ENCODE measurements around the gene SLC33A1.
A peak's percentile ranks its signal among the peaks of the same experiment; 100 is the strongest.

The SLC33A1 gene

GRCh38 chr3:155805802-155806618, 48.2 kb downstream of the SLC33A1 start, which contains the start of gene C3orf33:
TSS of gene C3orf33 (minus strand) at chr3:155806278. CDS start at chr3:155806252, 26 bp downstream.
- no peak for TF ChIP-seq BHLHE40 (IDR thresholded peaks at IDR 0.05; ENCODE audit: borderline replicate concordance)
- TF ChIP-seq TARDBP (IDR thresholded peaks at IDR 0.05), result 0 out of 2 replicates have a peak, but pooled peaks have one; percentile 22
- peak; percentile 92 for TF ChIP-seq L3MBTL2 (conservative IDR thresholded peaks at IDR 0.05)
- TF ChIP-seq PKNOX1 (IDR thresholded peaks at IDR 0.05), result peak; percentile 35; the same call in 1 of the 2 replicates
- DNase-seq (ENCODE audit: extremely low spot score), result peak; percentile 81
- POLR2A ChIA-PET, result interaction anchor here (0.6 to 1.9 kb wide), 11 partner anchors 9 to 64 kb away, joined by 3 to 12 read pairs (median 4); partner anchors contain the start of genes GMPS and PLCH1
- CTCF ChIA-PET, result interaction anchor here (0.5 to 1.9 kb wide), 12 partner anchors 9 to 434 kb away, joined by 3 to 9 read pairs (median 4); no protein-coding TSS in a partner anchor

GRCh38 chr3:155805204-155805801, 48.9 kb downstream of the SLC33A1 start:
- TF ChIP-seq SP1 (IDR thresholded peaks at IDR 0.05), result no peak
- no peak for TF ChIP-seq CTBP1 (IDR thresholded peaks at IDR 0.05; ENCODE audit: borderline replicate concordance)
- no peak for TF ChIP-seq FOXA1 (IDR thresholded peaks at IDR 0.05)
- no peak for TF ChIP-seq L3MBTL2 (conservative IDR thresholded peaks at IDR 0.05)
- TF ChIP-seq NFRKB (IDR thresholded peaks at IDR 0.05), result no peak
- TF ChIP-seq FOXM1 (IDR thresholded peaks at IDR 0.05; ENCODE audit: borderline replicate concordance), result no peak
- no peak for TF ChIP-seq HDGF (IDR thresholded peaks at IDR 0.05; ENCODE audit: borderline replicate concordance)
- TF ChIP-seq LEF1 (IDR thresholded peaks at IDR 0.05; ENCODE audit: borderline replicate concordance), result no peak
- TF ChIP-seq ZNF384 (IDR thresholded peaks at IDR 0.05), result no peak
- TF ChIP-seq BHLHE40 (IDR thresholded peaks at IDR 0.05; ENCODE audit: borderline replicate concordance), result no peak
- no peak for TF ChIP-seq ARNT (IDR thresholded peaks at IDR 0.05)
- no peak for TF ChIP-seq SUZ12 (IDR thresholded peaks at IDR 0.05)
- no peak for TF ChIP-seq TARDBP (IDR thresholded peaks at IDR 0.05)
- CTCF ChIA-PET, result interaction anchor here (0.6 to 1.9 kb wide), 10 partner anchors 9 to 64 kb away, joined by 3 to 9 read pairs (median 4); no protein-coding TSS in a partner anchor
- no peak for DNase-seq (ENCODE audit: extremely low spot score)
- POLR2A ChIA-PET, result interaction anchor here (0.7 to 1.9 kb wide), 7 partner anchors 13 to 65 kb away, joined by 3 to 12 read pairs (median 4); partner anchors contain the start of gene GMPS

GRCh38 chr3:155804323-155804722, 49.9 kb downstream of the SLC33A1 start:
- TF ChIP-seq NFRKB (IDR thresholded peaks at IDR 0.05) (no peak), BHLHE40 (IDR thresholded peaks at IDR 0.05; ENCODE audit: borderline replicate concordance) (no peak), FOXM1 (IDR thresholded peaks at IDR 0.05; ENCODE audit: borderline replicate concordance) (no peak), TARDBP (IDR thresholded peaks at IDR 0.05) (no peak), FOXA1 (IDR thresholded peaks at IDR 0.05) (no peak), ZNF384 (IDR thresholded peaks at IDR 0.05) (no peak), LEF1 (IDR thresholded peaks at IDR 0.05; ENCODE audit: borderline replicate concordance) (no peak), HDGF (IDR thresholded peaks at IDR 0.05; ENCODE audit: borderline replicate concordance) (no peak), L3MBTL2 (conservative IDR thresholded peaks at IDR 0.05) (no peak), SUZ12 (IDR thresholded peaks at IDR 0.05) (no peak), ELF4 (IDR thresholded peaks at IDR 0.05) (no peak), CTBP1 (IDR thresholded peaks at IDR 0.05; ENCODE audit: borderline replicate concordance) (no peak), ARNT (IDR thresholded peaks at IDR 0.05) (no peak), SP1 (IDR thresholded peaks at IDR 0.05) (no peak), PKNOX1 (IDR thresholded peaks at IDR 0.05) (no peak)
- no peak for DNase-seq (ENCODE audit: extremely low spot score)
- ChIA-PET CTCF (no interaction called here), POLR2A (no interaction called here)

- no peak for TF ChIP-seq FOXM1 (IDR thresholded peaks at IDR 0.05; ENCODE audit: borderline replicate concordance)
- no peak for TF ChIP-seq HDGF (IDR thresholded peaks at IDR 0.05; ENCODE audit: borderline replicate concordance)
- TF ChIP-seq SP1 (IDR thresholded peaks at IDR 0.05), result no peak
- no peak for TF ChIP-seq ARNT (IDR thresholded peaks at IDR 0.05)
- no peak for TF ChIP-seq L3MBTL2 (conservative IDR thresholded peaks at IDR 0.05)
- no peak for TF ChIP-seq FOXK2 (IDR thresholded peaks at IDR 0.05)
- no peak for TF ChIP-seq SUZ12 (IDR thresholded peaks at IDR 0.05)
- no peak for TF ChIP-seq TARDBP (IDR thresholded peaks at IDR 0.05)
- TF ChIP-seq ELF4 (IDR thresholded peaks at IDR 0.05), result no peak
- TF ChIP-seq ZNF384 (IDR thresholded peaks at IDR 0.05), result no peak
- no peak for TF ChIP-seq NFRKB (IDR thresholded peaks at IDR 0.05)
- no peak for TF ChIP-seq LEF1 (IDR thresholded peaks at IDR 0.05; ENCODE audit: borderline replicate concordance)
- no peak for TF ChIP-seq BHLHE40 (IDR thresholded peaks at IDR 0.05; ENCODE audit: borderline replicate concordance)
- TF ChIP-seq CTBP1 (IDR thresholded peaks at IDR 0.05; ENCODE audit: borderline replicate concordance), result no peak
- TF ChIP-seq FOXA1 (IDR thresholded peaks at IDR 0.05), result no peak
- no peak for TF ChIP-seq PKNOX1 (IDR thresholded peaks at IDR 0.05)
- ChIA-PET CTCF (no interaction called here), POLR2A (no interaction called here)
- DNase-seq (ENCODE audit: extremely low spot score), result no peak
These were observed 61.7 kb downstream of the SLC33A1 start for GRCh38 chr3:155792532-155792931.

- ChIA-PET CTCF (no interaction called here), POLR2A (interaction anchor here (0.5 kb wide), 1 partner anchor 44 kb away, joined by 4 read pairs; no protein-coding TSS in a partner anchor)
- TF ChIP-seq FOXM1 (IDR thresholded peaks at IDR 0.05; ENCODE audit: borderline replicate concordance) (no peak), ELF4 (IDR thresholded peaks at IDR 0.05) (no peak), BHLHE40 (IDR thresholded peaks at IDR 0.05; ENCODE audit: borderline replicate concordance) (no peak), SP1 (IDR thresholded peaks at IDR 0.05) (no peak), SUZ12 (IDR thresholded peaks at IDR 0.05) (no peak), HDGF (IDR thresholded peaks at IDR 0.05; ENCODE audit: borderline replicate concordance) (no peak), ARNT (IDR thresholded peaks at IDR 0.05) (no peak), FOXA1 (IDR thresholded peaks at IDR 0.05) (no peak), LEF1 (IDR thresholded peaks at IDR 0.05; ENCODE audit: borderline replicate concordance) (no peak), NFRKB (IDR thresholded peaks at IDR 0.05) (no peak), TARDBP (IDR thresholded peaks at IDR 0.05) (no peak), FOXK2 (IDR thresholded peaks at IDR 0.05) (no peak), L3MBTL2 (conservative IDR thresholded peaks at IDR 0.05) (no peak), CTBP1 (IDR thresholded peaks at IDR 0.05; ENCODE audit: borderline replicate concordance) (no peak), PKNOX1 (IDR thresholded peaks at IDR 0.05) (no peak), ZNF384 (IDR thresholded peaks at IDR 0.05) (no peak)
- DNase-seq (ENCODE audit: extremely low spot score), result no peak
These were observed 63.0 kb downstream of the SLC33A1 start for GRCh38 chr3:155791190-155791589.
